GM12878 (cell line): ENCODE measurements around the gene GRAMD2B. TPM values are rescaled to one million over a fixed set of nuclear protein-coding genes. Genes with fewer than 3 reads are reported as not detected.

ENCODE experiments used
- ATAC-seq: fragments of 200-7000 bp; cut with Tn5 transposase; 3 replicates; pipeline ENCODE4 v1.9.1; 2020; ENCODE audit warnings: mild to moderate bottlenecking, moderate library complexity
- BruUV-seq: library from RNA; stranded (reverse); fragments of 400-500 nt; replicated peaks from 2 replicates; lab custom pipeline; 2021; lab: Mats Ljungman, UMichigan
- CTCF ChIA-PET: fragments of 300-600 bp; sonication (Branson Sonifier 250); formaldehyde crosslinking; extraction: SDS; loops from one replicate; lab custom pipeline; 2021; ENCODE audit warnings: inconsistent platforms; lab: Yijun Ruan, JAX
- POLR2A ChIA-PET: fragments of 350-600 bp; formaldehyde crosslinking; extraction: SDS; loops from one replicate; lab custom pipeline; 2021; ENCODE audit warnings: inconsistent platforms; lab: Charles Lee
- RAD21 ChIA-PET: fragments of 300-600 bp; sonication (Branson Sonifier 250); formaldehyde crosslinking; loops from one replicate; lab custom pipeline; 2023; ENCODE audit warnings: antibody characterized with exemption; ENCODE audit not compliant: unreplicated experiment; lab: Charles Lee
- SMC1A ChIA-PET: fragments of 300-600 bp; sonication (Branson Sonifier 250); formaldehyde crosslinking; loops from one replicate; lab custom pipeline; 2023; ENCODE audit not compliant: unreplicated experiment, uncharacterized antibody; lab: Charles Lee
- DNase-seq: peaks from one replicate; pipeline ENCODE4 v3.0.0-alpha.2; 2011; ENCODE audit warnings: low read depth, low spot score
- FAIRE-seq: peaks from 3 replicates; lab custom pipeline; 2011; peaks lifted over from hg19 to GRCh38; lab: Jason Lieb, UNC
- H2AFZ ChIP-seq: 2 replicates; pipeline ENCODE4 v1.6.0; 2011; ENCODE audit warnings: low read depth, low read length, control low read depth; ENCODE audit not compliant: control insufficient read depth
- H3K27ac ChIP-seq: 2 replicates; pipeline ENCODE4 v1.5.1; 2011; ENCODE audit warnings: control low read depth; ENCODE audit not compliant: control insufficient read depth, insufficient read depth
- H3K27me3 ChIP-seq, 2 experiments: replicated peaks in 1 of 2; 2 replicates each; pipeline versions ENCODE4 v1.6.0 to v1.6.1; 2011; ENCODE audit warnings: low read length in 1 of 2; ENCODE audit not compliant: control insufficient read depth in 2 of 2, insufficient read depth in 2 of 2
- H3K36me3 ChIP-seq, 2 experiments: 2 replicates each; pipeline ENCODE4 v1.5.1; 2011; ENCODE audit warnings: low read length in 1 of 2; ENCODE audit not compliant: control insufficient read depth in 2 of 2, insufficient read depth in 2 of 2
- H3K4me1 ChIP-seq: 2 replicates; pipeline ENCODE4 v1.6.1; 2011; ENCODE audit warnings: mild to moderate bottlenecking, low read length, moderate library complexity, mixed read lengths; ENCODE audit not compliant: control insufficient read depth, insufficient read depth
- H3K4me2 ChIP-seq: 2 replicates; pipeline ENCODE4 v1.6.0; 2011; ENCODE audit warnings: control low read depth; ENCODE audit not compliant: control insufficient read depth, insufficient read depth
- H3K4me3 ChIP-seq: fragments of 200-600 bp; sonication (generic); 2 replicates; pipeline ENCODE4 v1.5.1; 2016
- H3K79me2 ChIP-seq: 2 replicates; pipeline ENCODE4 v1.6.0; 2011; ENCODE audit warnings: low read length; ENCODE audit not compliant: control insufficient read depth, insufficient read depth
- H3K9ac ChIP-seq: 2 replicates; pipeline ENCODE4 v1.8.0; 2011; ENCODE audit warnings: low read length, control low read depth, mixed read lengths; ENCODE audit not compliant: control insufficient read depth, insufficient read depth
- H3K9me3 ChIP-seq: replicated peaks from 3 replicates; pipeline ENCODE4 v1.5.1; 2011; ENCODE audit warnings: mild to moderate bottlenecking, low read length; ENCODE audit not compliant: control insufficient read depth, insufficient read depth
- H4K20me1 ChIP-seq: 2 replicates; pipeline ENCODE4 v1.6.0; 2011; ENCODE audit not compliant: control insufficient read depth, insufficient read depth
- ASH2L ChIP-seq: fragments of 300-600, 200-600 bp; sonication (generic); IDR thresholded peaks from 2 replicates; pipeline ENCODE4 v1.6.1; 2017; ENCODE audit warnings: low read depth, mild to moderate bottlenecking, borderline replicate concordance
- BHLHE40 ChIP-seq, 2 experiments: fragments of 450-650 bp in 1 of 2; IDR thresholded peaks; 2 replicates each; pipeline ENCODE4 v1.6.1; 2011 to 2017; ENCODE audit warnings: low read depth in 2 of 2, borderline replicate concordance in 1 of 2, improper control_type of control experiment in 1 of 2, low read length in 1 of 2, mild to moderate bottlenecking in 1 of 2
- BMI1 ChIP-seq: fragments of 450-650 bp; IDR thresholded peaks from 2 replicates; pipeline ENCODE4 v1.6.1; 2016; ENCODE audit warnings: mild to moderate bottlenecking, moderate library complexity, borderline replicate concordance
- CBFB ChIP-seq: IDR thresholded peaks from 2 replicates; pipeline ENCODE4 v1.6.1; 2016; ENCODE audit warnings: antibody characterized with exemption, low read depth
- MYC ChIP-seq: IDR thresholded peaks from 2 replicates; pipeline ENCODE4 v1.6.1; 2011; ENCODE audit warnings: mild to moderate bottlenecking, low read length, moderate library complexity, inconsistent platforms; ENCODE audit not compliant: insufficient read depth, insufficient replicate concordance, insufficient read length, severe bottlenecking
- NFYB ChIP-seq: IDR thresholded peaks from 2 replicates; pipeline ENCODE4 v1.6.1; 2011; ENCODE audit warnings: low read depth, mild to moderate bottlenecking, low read length, improper control_type of control experiment, moderate library complexity; ENCODE audit not compliant: insufficient read depth
- NKRF ChIP-seq: fragments of 450-650 bp; conservative IDR thresholded peaks from 2 replicates; pipeline ENCODE4 v1.6.1; 2017; ENCODE audit warnings: mild to moderate bottlenecking, moderate library complexity
- SIX5 ChIP-seq: IDR thresholded peaks from 2 replicates; pipeline ENCODE4 v1.6.1; 2011; ENCODE audit warnings: mild to moderate bottlenecking, low read depth, low read length, moderate library complexity; ENCODE audit not compliant: severe bottlenecking
- TARDBP ChIP-seq: IDR thresholded peaks from 2 replicates; pipeline ENCODE4 v1.6.1; 2016; ENCODE audit warnings: borderline replicate concordance
- TBL1XR1 ChIP-seq: IDR thresholded peaks from 2 replicates; pipeline ENCODE4 v1.6.1; 2012; ENCODE audit warnings: low read depth, low read length, improper control_type of control experiment
- ZNF274 ChIP-seq: IDR thresholded peaks from one replicate; pipeline ENCODE4 v1.8.0; 2011; ENCODE audit not compliant: insufficient read length, insufficient read depth
- WGBS: methylation state at CpG from one replicate; pipeline ENCODE4 v1.1.6; 2016; ENCODE audit warnings: low lambda C conversion rate; ENCODE audit not compliant: insufficient replicate concordance, insufficient coverage; ENCODE audit errors: missing lambda C conversion rate; 5-methylcytosine and 5-hydroxymethylcytosine counted together
- in situ Hi-C: fragments of 300-500 bp; cut with MboI; formaldehyde crosslinking; loops from 9 replicates; pipeline ENCODE4 v1.14.3; 2018; ENCODE audit warnings: mixed read lengths
- intact Hi-C: fragments of 100-400 bp; cut with micrococcal nuclease; formaldehyde crosslinking; loops from one replicate; pipeline ENCODE4 v1.14.2; 2022; ENCODE audit not compliant: unreplicated experiment
- polyA plus RNA-seq, 11 experiments: library from polyadenylated mRNA; depleted of rRNA in 4 of 11; unstranded in 6 of 11; stranded (reverse) in 5 of 11; fragments of >200 nt; fragmentation: Nextera tagmentation in 4 of 11; fragmentation: Illumina TruSeq in 1 of 11; extraction: Ambion mirVana in 4 of 11; extraction: Trizol in 1 of 11; gene quantifications; 1 replicate in 1 of 11; 2 replicates in 10 of 11; pipeline versions ENCODE4 v1.2.1 to v1.2.3, GENCODE V29; 2011 to 2016; ENCODE audit warnings: inconsistent platforms in 2 of 11, missing spikeins in 2 of 11, low read depth in 1 of 11
- total RNA-seq, 4 experiments: library from RNA; depleted of rRNA in 3 of 4; stranded (reverse); fragments of >200 nt in 3 of 4; fragmentation: Illumina TruSeq in 1 of 4; extraction: Trizol in 1 of 4; gene quantifications; 2 replicates each; pipeline versions ENCODE4 v1.2.1 to v1.2.3, GENCODE V29; 2013 to 2021

The GRAMD2B gene
- total and polyA plus RNA-seq, 10 of the 15 experiments (the other 5 are each of a cell fraction or from before 2014, with no cell fraction given): 1.9 to 21.5 (median 8.4) TPM

- WGBS: 88% methylated on average over 2 of the region's 2 CpGs
- no TSS peak for BruUV-seq
- Histone ChIP-seq H3K4me3 (no peak overlapping the region), H3K27me3 (no peaks in the 10 kb centered on the region), H2AFZ (no peak overlapping the region), H3K36me3 (peaks cover 0 to 10% of the 10 kb centered on the region in 2 experiments; a peak in 3 of 4 replicates), H3K79me2 (no peaks in the 10 kb centered on the region), H3K27ac (no peak overlapping the region), H4K20me1 (no peaks in the 10 kb centered on the region), H3K4me2 (no peak overlapping the region), H3K9ac (no peak overlapping the region), H3K4me1 (no peaks in the 10 kb centered on the region), H3K9me3 (no peaks in the 10 kb centered on the region)
- ATAC-seq: no peak
- ChIA-PET RAD21 (no interaction called here), POLR2A (no interaction called here), CTCF (interaction anchor here (0.5 kb wide), 1 partner anchor 10 kb away, joined by 3 read pairs; no protein-coding TSS in a partner anchor), SMC1A (no interaction called here)
- no peak for DNase-seq
- intact Hi-C loops (no loop called here), in situ Hi-C loops (no loop called here)
- no peak for FAIRE-seq
- TF ChIP-seq CBFB: no peak
- no peak for TF ChIP-seq NFYB
- no peak for TF ChIP-seq ASH2L
- TF ChIP-seq TBL1XR1: no peak
- TF ChIP-seq BHLHE40 (IDR thresholded peaks at IDR 0.05; ENCODE audit: borderline replicate concordance in 1 of 2, low read depth in 2 of 2, low read length in 1 of 2): no peak
- no peak for TF ChIP-seq MYC
- no peak for TF ChIP-seq ZNF274
- no peak for TF ChIP-seq BMI1
- no peak for TF ChIP-seq SIX5
- no peak for TF ChIP-seq TARDBP
- no peak for TF ChIP-seq NKRF
Measured at GRCh38 chr5:126484253-126484652, 61.0 kb downstream of the GRAMD2B start.
